NCI-H2107 (cell line): ENCODE data around the gene RAB27B.
"Not testable (repeated sequence)": the region's sequence is repeated elsewhere in the genome, so short reads cannot be mapped to it uniquely, and the experiment has no call there.

ENCODE experiments used
- DNase-seq: peaks from one replicate; lab custom pipeline; 2025; lab: John Stamatoyannopoulos, UW

The RAB27B gene

DNA sequence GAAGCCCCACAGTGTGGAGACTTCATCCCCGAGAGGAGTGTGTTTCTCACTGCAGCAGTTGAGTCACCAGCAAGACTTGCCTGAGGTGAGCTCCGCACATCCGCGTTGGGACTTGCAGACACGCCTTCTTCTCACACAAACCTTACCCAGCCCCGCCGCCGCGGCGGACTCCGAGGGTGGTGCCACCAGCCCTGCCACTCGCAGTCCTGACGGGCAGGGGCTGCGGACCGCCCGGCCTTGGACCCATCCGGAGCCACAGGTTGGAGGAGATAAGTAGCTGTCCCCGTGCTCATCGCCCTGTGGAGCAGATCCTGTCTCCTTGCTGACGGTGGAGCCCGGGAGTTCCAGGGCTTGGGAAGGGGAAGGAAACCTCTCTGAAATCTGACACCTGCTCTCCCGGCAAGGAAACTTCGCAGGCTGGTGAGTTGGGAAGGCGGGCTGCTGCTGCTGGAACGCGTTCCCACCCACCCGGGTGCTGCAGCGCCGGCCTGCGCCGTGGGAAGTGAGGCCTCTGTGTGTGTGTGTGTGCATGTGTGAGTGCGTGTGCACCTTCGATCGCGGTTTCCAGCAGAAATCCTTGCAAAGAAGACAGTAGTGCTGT, at the start of gene RAB27B:
RAB27B (plus strand) TSS at position 197 of the 601 bp plus-strand sequence. CDS start 49,109 bp downstream, outside the sequence.
- peak; percentile 39 for DNase-seq

- no peak for DNase-seq
These were observed 47.9 kb upstream of the RAB27B start for GRCh38 chr18:54780285-54780861.

DNA sequence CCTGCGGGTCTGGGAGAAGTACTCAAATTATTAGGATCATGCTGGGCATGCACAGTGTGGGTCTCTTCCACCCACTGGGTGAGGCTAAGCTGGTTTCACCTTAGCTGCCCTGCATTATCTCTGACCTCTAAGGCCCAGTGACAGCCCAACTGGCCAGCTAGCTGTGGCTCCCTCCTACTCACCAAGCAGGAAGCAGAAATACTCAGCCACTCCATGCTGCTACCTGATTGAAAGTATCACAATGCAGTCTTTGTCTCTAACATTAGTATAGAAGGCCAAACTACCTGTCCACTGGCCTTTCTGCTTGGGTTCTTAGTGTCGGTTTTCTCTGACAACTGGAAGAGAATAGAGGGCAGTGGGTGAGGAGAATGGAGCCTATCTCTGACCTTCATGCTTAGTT, 47.3 kb upstream of the RAB27B start:
- no peak for DNase-seq

DNA sequence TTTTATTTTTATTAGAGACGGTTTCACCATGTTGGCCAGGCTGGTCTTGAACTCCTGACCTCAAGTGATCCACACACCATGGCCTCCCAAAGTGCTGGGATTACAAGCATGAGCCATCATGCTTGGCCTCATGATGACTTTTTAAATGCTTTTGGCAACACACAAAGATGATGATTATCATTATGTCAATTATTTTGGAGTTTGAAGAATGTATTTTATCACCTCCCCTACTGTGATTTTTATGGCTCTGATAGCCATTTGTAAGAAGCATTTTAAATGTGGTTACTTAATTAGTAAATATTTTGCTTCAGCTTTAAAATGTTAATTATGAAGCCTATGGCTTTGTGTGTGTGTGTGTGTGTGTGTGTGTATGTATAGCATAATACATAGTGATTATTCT, 45.1 kb upstream of the RAB27B start:
- DNase-seq = no peak

DNA sequence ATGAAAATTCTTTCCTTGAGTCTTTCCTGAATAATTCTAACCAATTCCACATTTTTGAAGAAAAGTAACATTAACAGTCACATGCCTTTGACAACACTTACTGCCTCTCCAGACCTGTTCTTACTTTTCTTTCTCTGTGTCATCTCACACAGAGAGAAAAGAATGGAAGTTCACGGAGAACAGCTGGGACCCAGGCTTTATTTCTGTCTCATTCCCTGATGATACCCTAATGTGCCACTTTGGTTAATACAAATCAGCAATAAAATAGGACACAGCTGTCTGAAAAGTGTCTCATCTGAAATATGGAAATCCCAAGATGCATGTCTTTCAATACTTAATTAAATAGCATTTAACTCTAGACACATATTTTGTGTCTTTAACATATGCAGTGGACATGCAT, 42.1 kb upstream of the RAB27B start:
- no peak for DNase-seq

GRCh38 chr18:54787121-54787520, 41.2 kb upstream of the RAB27B start:
- no peak for DNase-seq

GRCh38 chr18:54787616-54788015, 40.7 kb upstream of the RAB27B start:
- no peak for DNase-seq

DNA sequence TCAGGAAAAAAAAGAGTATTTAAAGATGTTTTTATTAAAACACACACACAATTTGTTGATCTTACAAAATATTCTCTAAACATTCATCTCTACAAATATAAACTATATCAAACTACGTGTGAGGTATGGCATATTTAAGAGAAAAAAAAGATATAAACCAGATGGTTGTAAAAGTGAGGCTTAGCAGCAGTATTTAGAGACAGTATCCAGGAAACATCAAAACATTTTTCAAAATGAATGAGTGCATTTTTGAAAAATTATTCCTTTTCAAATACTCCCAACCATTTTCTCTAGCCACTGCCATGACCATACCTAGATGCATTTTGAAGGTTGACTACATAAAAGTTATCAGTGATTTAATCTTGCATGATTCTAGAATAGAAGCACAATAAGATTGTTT, 38.2 kb upstream of the RAB27B start:
- no peak for DNase-seq

- no peak for DNase-seq
These were observed 36.6 kb upstream of the RAB27B start for GRCh38 chr18:54791657-54792056.

GRCh38 chr18:54792079-54792478, 36.2 kb upstream of the RAB27B start:
- DNase-seq = no peak

- DNase-seq = no peak
These were observed 33.5 kb upstream of the RAB27B start for GRCh38 chr18:54794823-54795222.

- no peak for DNase-seq
These were observed 30.1 kb upstream of the RAB27B start for GRCh38 chr18:54798186-54798585.

DNA sequence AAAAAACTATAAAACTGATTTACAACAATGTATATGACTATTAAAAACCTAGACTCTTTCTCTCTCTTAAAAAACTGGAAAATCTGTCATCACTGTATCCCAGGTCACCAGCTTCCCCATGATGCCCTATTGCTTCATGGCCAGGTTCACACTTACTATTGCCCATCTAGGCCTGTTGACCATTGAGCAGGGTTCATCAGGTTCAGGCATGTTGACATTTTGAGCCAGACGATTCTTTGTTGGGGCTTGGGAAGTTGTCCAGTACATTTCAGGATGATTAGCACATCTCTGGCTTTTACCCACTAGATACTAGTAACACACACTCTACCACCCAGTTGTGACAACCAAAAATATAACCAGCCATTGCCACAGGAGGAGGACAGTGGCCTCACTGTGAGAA, 26.9 kb upstream of the RAB27B start:
- no peak for DNase-seq

GRCh38 chr18:54802178-54802577, 26.1 kb upstream of the RAB27B start:
- no peak for DNase-seq

- DNase-seq = no peak
These were observed 25.4 kb upstream of the RAB27B start for GRCh38 chr18:54802686-54803395.

- no peak for DNase-seq
These were observed 22.5 kb upstream of the RAB27B start for GRCh38 chr18:54805571-54806334.

DNA sequence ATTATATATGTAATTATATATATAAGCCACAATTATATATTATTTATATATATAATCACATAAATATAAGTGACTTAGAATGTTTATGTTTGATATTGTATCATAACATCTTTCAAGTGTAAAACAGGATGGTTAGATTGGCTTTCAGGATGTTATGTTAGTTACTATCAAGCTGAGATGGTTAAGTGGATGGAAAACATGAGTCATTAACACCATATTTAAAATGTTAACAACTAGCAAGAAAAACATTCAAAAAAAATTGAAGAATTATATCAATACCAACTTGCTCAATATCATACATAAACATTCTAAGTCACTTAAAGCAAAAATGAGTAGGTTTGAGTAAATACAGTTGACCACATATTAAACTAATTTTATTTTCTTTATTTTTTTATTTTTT, 21.8 kb upstream of the RAB27B start:
- no peak for DNase-seq

- DNase-seq = no peak
These were observed 21.0 kb upstream of the RAB27B start for GRCh38 chr18:54807303-54807702.

GRCh38 chr18:54810662-54811061, 17.6 kb upstream of the RAB27B start:
- not testable (repeated sequence) for DNase-seq

GRCh38 chr18:54812885-54813284, 15.4 kb upstream of the RAB27B start:
- DNase-seq = no peak

DNA sequence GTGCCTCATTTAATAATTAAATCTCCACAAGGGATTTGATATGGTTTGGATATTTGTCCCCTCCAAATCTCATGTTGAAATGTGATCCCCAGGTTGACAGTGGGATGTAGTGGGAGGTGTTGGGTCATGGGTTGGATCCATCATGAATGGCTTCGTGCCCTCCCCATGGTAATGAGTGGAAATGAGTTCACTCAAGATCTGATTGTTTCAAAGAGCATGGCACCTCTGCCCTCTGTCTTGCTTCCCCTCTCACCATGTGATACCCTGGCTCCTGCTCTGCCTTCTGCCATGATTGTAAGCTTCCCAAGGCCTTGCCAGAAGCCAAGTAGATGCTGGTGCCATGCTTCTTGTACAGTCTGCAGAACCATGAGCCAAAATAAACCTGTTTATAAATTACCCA, 15.0 kb upstream of the RAB27B start:
- DNase-seq = no peak

GRCh38 chr18:54813977-54814565, 14.2 kb upstream of the RAB27B start:
- no peak for DNase-seq
